ENCODE data around the gene UBL4B. TPM values are rescaled to one million over a fixed set of nuclear protein-coding genes. Genes with fewer than 3 reads are reported as not detected.

The UBL4B gene
- total and polyA plus RNA-seq, 2 donors (not counting 3 experiments of a cell fraction or from before 2014, with no cell fraction given), result not detected

DNA sequence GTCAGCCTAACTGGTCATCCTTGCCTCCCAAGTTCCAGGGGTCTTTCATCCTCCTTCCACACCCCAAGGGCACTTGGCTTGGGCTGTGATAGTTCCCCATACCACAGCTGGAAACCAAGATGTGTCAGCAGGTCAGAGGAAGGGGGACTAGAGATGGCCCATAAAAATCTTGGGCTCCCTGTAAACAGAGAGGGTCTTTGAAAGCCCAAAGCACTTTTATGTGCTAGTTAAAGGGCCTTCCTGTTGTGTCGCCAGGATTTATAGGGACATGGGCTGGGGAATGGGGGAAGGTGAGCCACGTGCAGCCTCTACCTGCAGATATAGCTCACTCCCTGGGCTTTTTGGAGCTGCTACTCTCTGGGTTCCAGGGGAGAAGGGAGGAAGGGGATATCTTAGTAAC, 11.9 kb upstream of the UBL4B start:
- intact Hi-C loops (cut with micrococcal nuclease) (no loop called here), dilution Hi-C loops (cut with MboI; ENCODE audit: extremely low pct_ligation_motif_present, low sequenced_read_pairs) (no loop called here)
- no peaks in the 10 kb centered on the region for H3K4me1 ChIP-seq (ENCODE audit: control insufficient read depth, extremely low read depth, insufficient read depth, low read length)
- H3K9ac ChIP-seq (replicated peaks; ENCODE audit: extremely low read depth, insufficient read depth, low read length), result no peak overlapping the region
- H3K36me3 ChIP-seq (ENCODE audit: control insufficient read depth in 2 of 2, extremely low read depth in 1 of 2, insufficient read depth in 2 of 2, low read length in 2 of 2), result no peaks in the 10 kb centered on the region
- H2AFZ ChIP-seq (ENCODE audit: low read depth, low read length), result no peak overlapping the region
- TF ChIP-seq JUN (IDR thresholded peaks at IDR 0.05; ENCODE audit: borderline replicate concordance, insufficient read depth, insufficient read length, low read depth) (no peak), POLR2A (IDR thresholded peaks at IDR 0.05; ENCODE audit: low read depth, low read length) (no peak), FOS (IDR thresholded peaks at IDR 0.05; ENCODE audit: borderline replicate concordance, insufficient read depth, low read length) (no peak), GATA2 (IDR thresholded peaks at IDR 0.05; ENCODE audit: insufficient read depth, insufficient read length, low read depth, low read length) (no peak), POLR2AphosphoS5 (IDR thresholded peaks at IDR 0.05; ENCODE audit: insufficient read depth, low read depth, low read length) (no peak), EZH2 (IDR thresholded peaks at IDR 0.05; ENCODE audit: borderline replicate concordance, low read depth, low read length, severe bottlenecking) (no peak), MYC (IDR thresholded peaks at IDR 0.05; ENCODE audit: low read depth, low read length) (no peak)
- TF ChIP-seq, protein P1, sequence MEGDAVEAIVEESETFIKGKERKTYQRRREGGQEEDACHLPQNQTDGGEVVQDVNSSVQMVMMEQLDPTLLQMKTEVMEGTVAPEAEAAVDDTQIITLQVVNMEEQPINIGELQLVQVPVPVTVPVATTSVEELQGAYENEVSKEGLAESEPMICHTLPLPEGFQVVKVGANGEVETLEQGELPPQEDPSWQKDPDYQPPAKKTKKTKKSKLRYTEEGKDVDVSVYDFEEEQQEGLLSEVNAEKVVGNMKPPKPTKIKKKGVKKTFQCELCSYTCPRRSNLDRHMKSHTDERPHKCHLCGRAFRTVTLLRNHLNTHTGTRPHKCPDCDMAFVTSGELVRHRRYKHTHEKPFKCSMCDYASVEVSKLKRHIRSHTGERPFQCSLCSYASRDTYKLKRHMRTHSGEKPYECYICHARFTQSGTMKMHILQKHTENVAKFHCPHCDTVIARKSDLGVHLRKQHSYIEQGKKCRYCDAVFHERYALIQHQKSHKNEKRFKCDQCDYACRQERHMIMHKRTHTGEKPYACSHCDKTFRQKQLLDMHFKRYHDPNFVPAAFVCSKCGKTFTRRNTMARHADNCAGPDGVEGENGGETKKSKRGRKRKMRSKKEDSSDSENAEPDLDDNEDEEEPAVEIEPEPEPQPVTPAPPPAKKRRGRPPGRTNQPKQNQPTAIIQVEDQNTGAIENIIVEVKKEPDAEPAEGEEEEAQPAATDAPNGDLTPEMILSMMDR (IDR thresholded peaks at IDR 0.05; ENCODE audit: extremely low read depth in 1 of 2, insufficient read depth in 1 of 2, low read depth in 1 of 2, low read length in 2 of 2), result no peak
- TF ChIP-seq, protein P2, sequence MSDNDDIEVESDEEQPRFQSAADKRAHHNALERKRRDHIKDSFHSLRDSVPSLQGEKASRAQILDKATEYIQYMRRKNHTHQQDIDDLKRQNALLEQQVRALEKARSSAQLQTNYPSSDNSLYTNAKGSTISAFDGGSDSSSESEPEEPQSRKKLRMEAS (IDR thresholded peaks at IDR 0.05; ENCODE audit: insufficient read depth, insufficient read length), result no peak
- POLR2A ChIA-PET, result no interaction called here
- DNase-seq (ENCODE audit: low read depth, low spot score), result no peak
- no peaks in the 10 kb centered on the region for H3K9me3 ChIP-seq (replicated peaks; ENCODE audit: control insufficient read depth, insufficient read depth, low read length)
- no peaks in the 10 kb centered on the region for H3K79me2 ChIP-seq (ENCODE audit: control insufficient read depth, insufficient read depth, low read length)
- H4K20me1 ChIP-seq (replicated peaks; ENCODE audit: control insufficient read depth, extremely low read depth, insufficient read depth, low read length), result no peaks in the 10 kb centered on the region
- H3K27ac ChIP-seq (ENCODE audit: insufficient read depth, low read depth, low read length), result no peak overlapping the region
- no peaks in the 10 kb centered on the region for H3K9me1 ChIP-seq (replicated peaks; ENCODE audit: control insufficient read depth, extremely low read depth, insufficient read depth, low read length)
- CTCF ChIA-PET, result interaction anchor here (1.2 to 13.7 kb wide), 4 partner anchors 10 to 396 kb away, joined by 4 to 272 read pairs (median 6); no protein-coding TSS in a partner anchor
- H3K27me3 ChIP-seq (ENCODE audit: control insufficient read depth in 2 of 2, insufficient read depth in 2 of 2, low read length in 2 of 2), result peaks cover 6 to 8% of the 10 kb centered on the region in 2 experiments
- H3K4me2 ChIP-seq (ENCODE audit: insufficient read depth, low read length), result no peak overlapping the region
- no peak overlapping the region for H3K4me3 ChIP-seq (replicated peaks in 1 of 3; ENCODE audit: insufficient read depth in 1 of 3, low read depth in 1 of 3, low read length in 3 of 3)
- no peak for FAIRE-seq
- BruUV-seq (replicated peaks), result no TSS peak

Data from endothelial cell of umbilical vein (primary cell).